Heart right ventricle (tissue), 16 donors: ENCODE measurements around the gene DBH. TPM values are rescaled to one million over a fixed set of nuclear protein-coding genes. Genes with fewer than 3 reads are reported as not detected.

ENCODE experiments used
- ATAC-seq, 8 donors: fragments of 200-7000 bp; cut with Tn5 transposase; one replicate each; pipeline ENCODE4 v1.9.1; 2020; ENCODE audit warnings: mild to moderate bottlenecking in 8 of 8, moderate library complexity in 8 of 8, moderate number of reproducible peaks in 1 of 8
- DNase-seq, 2 donors: peaks; one replicate each; pipeline ENCODE4 v3.0.0-alpha.2; 2020
- H3K27ac ChIP-seq, 10 donors: fragments of 200-600 bp; sonication (generic) in 2 of 10; one replicate each; pipeline versions ENCODE4 v1.5.0 to v1.8.0; 2020 to 2022; ENCODE audit warnings: mild to moderate bottlenecking in 3 of 10
- H3K27me3 ChIP-seq, 7 donors: fragments of 200-600 bp; one replicate each; pipeline ENCODE4 v1.8.0; 2021 to 2022; ENCODE audit warnings: mild to moderate bottlenecking in 2 of 7
- H3K36me3 ChIP-seq, 9 donors: fragments of 200-600 bp; sonication (generic) in 1 of 9; one replicate each; pipeline versions ENCODE4 v1.5.0 to v1.8.0; 2020 to 2022; ENCODE audit warnings: mild to moderate bottlenecking in 2 of 9
- H3K4me1 ChIP-seq, 9 donors: fragments of 200-600 bp; sonication (generic) in 1 of 9; one replicate each; pipeline versions ENCODE4 v1.5.0 to v1.8.0; 2020 to 2022; ENCODE audit warnings: mild to moderate bottlenecking in 4 of 9
- H3K4me3 ChIP-seq, 10 donors: fragments of 200-600 bp; sonication (generic) in 2 of 10; one replicate each; pipeline versions ENCODE4 v1.5.0 to v1.8.0; 2020 to 2022; ENCODE audit warnings: mild to moderate bottlenecking in 7 of 10, moderate library complexity in 2 of 10
- H3K9me3 ChIP-seq, 11 donors: fragments of 200-600 bp in 10 of 11; sonication (generic) in 2 of 11; one replicate each; pipeline versions ENCODE4 v1.5.0 to v1.8.0; 2013 to 2022; ENCODE audit warnings: mild to moderate bottlenecking in 2 of 11, control low read depth in 1 of 11, moderate library complexity in 1 of 11
- CTCF ChIP-seq, 9 donors: fragments of 200-600 bp; sonication (generic) in 2 of 9; IDR thresholded peaks; one replicate each; pipeline versions ENCODE4 v1.5.0 to v1.8.0; 2021 to 2022; ENCODE audit warnings: antibody characterized with exemption in 9 of 9, mild to moderate bottlenecking in 5 of 9, moderate library complexity in 1 of 9
- WGBS, 2 donors: extraction: QIAGEN DNeasy Blood & Tissue Kit; methylation state at CpG; one replicate each; pipeline ENCODE4 v1.1.7; 2013; ENCODE audit warnings: inconsistent platforms in 1 of 2; 5-methylcytosine and 5-hydroxymethylcytosine counted together
- intact Hi-C, 10 donors: fragments of 100-400 bp; cut with DNase I; formaldehyde crosslinking; loops; one replicate each; pipeline versions ENCODE4 v1.11.1 to v1.14.2; 2022
- polyA plus RNA-seq, 2 donors: library from polyadenylated mRNA; stranded (reverse); fragments of 200-250 nt; gene quantifications; one replicate each; pipeline ENCODE4 v1.2.3, GENCODE V29; 2013
- total RNA-seq, 10 donors: library from RNA; stranded (reverse); fragmentation: NEBNext Ultra II Directional in 3 of 10; extraction: Animal tissue kit (Norgen Biotek cat#: 25700) in 3 of 10; gene quantifications; one replicate each; pipeline versions ENCODE4 v1.2.1 to v1.2.4, GENCODE V29; 2021 to 2023
- donor health status: Arrhythmogenic right ventricular cardiomyopathy.
- donor health status: ischemic (EF 13 %, LVEDD 7.1; RV severe dilation, severe dysfunction).
- donor health status: healthy with polysubstance abuse.
- donor health status: DM: no; HTN: yes; CAD: no.
- donor health status: DM: no; HTN: no; CAD: no.
- donor health status: ischemic (EF 25% LVEDD 6.9; RV normal size, moderate dysfunction).
- donor health status: ischemic (EF 25% LVEDD 5.7; RV mildly dilated, moderate dysfunction).
- donor health status: healthy.
- donor health status: DM: yes; HTN: yes; CAD: no.
- donor health status: Ischemic cardiomyopathy.
- donor health status: ischemic (EF 35%, LVEDD 5.7; RV mildly dilated, moderate dysfunction).
- donor health status: nonischemic (EF 11% LVEDD 7.7; RV severe dilation, severe dysfunction).
- donor health status: DM: yes; HTN: yes; CAD: no.
- donor health status: PGD.
- donor health status: ischemic (EF 29% LVEDD 5.4; RV normal size, mild dysfunction).
- donor health status: nonischemic (EF 23%, LVEDD 6.1; RV moderate dilation, normal function).

DBH gene
- total and polyA plus RNA-seq, 12 donors, result 0.01 to 0.09 TPM; not detected in 10

- no peak for TF ChIP-seq CTCF (IDR thresholded peaks at IDR 0.05)
- Histone ChIP-seq H3K36me3 (no peaks in the 10 kb centered on the region), H3K27me3 (peaks cover 0 to 17% (median 4%) of the 10 kb centered on the region in 7 donors), H3K27ac (no peak overlapping the region), H3K4me3 (no peak overlapping the region), H3K9me3 (peaks cover 0 to 26% (median 18%) of the 10 kb centered on the region in 11 donors), H3K4me1 (no peaks in the 10 kb centered on the region)
- intact Hi-C loops, result no loop called here
- ATAC-seq, result no peak
- no peak for DNase-seq
- WGBS, 2 donors, result 77 to 79% methylated on average over 15 of the region's 15 CpGs
Measured at GRCh38 chr9:133593587-133594253, 42.4 kb upstream of the DBH start.

- Histone ChIP-seq H3K9me3 (peaks cover 0 to 31% (median 18%) of the 10 kb centered on the region in 11 donors), H3K4me1 (no peaks in the 10 kb centered on the region), H3K27me3 (peaks cover 0 to 16% (median 4%) of the 10 kb centered on the region in 7 donors), H3K4me3 (no peak overlapping the region), H3K36me3 (no peaks in the 10 kb centered on the region), H3K27ac (no peak overlapping the region)
- TF ChIP-seq CTCF (IDR thresholded peaks at IDR 0.05), result no peak
- DNase-seq (no peak), ATAC-seq (no peak)
- 91 to 93% methylated on average over 2 of the region's 2 CpGs for WGBS, 2 donors
- intact Hi-C loops, result no loop called here
Measured at GRCh38 chr9:133594310-133594709, 41.9 kb upstream of the DBH start.

- Histone ChIP-seq H3K4me3 (no peak overlapping the region), H3K9me3 (peaks cover 0 to 31% (median 18%) of the 10 kb centered on the region in 11 donors), H3K27ac (no peak overlapping the region), H3K27me3 (peaks cover 0 to 13% (median 0%) of the 10 kb centered on the region in 7 donors), H3K36me3 (no peaks in the 10 kb centered on the region), H3K4me1 (no peaks in the 10 kb centered on the region)
- no peak for TF ChIP-seq CTCF (IDR thresholded peaks at IDR 0.05)
- WGBS, 2 donors, result 81 to 89% methylated on average over 8 of the region's 8 CpGs
- DNase-seq, result no peak
- no peak for ATAC-seq
- intact Hi-C loops, result no loop called here
Measured at GRCh38 chr9:133595910-133596309, 40.3 kb upstream of the DBH start.

GRCh38 chr9:133597316-133597957 is 38.7 kb upstream of the DBH start:
- Histone ChIP-seq H3K4me3 (no peak overlapping the region), H3K36me3 (no peaks in the 10 kb centered on the region), H3K9me3 (peaks cover 0 to 31% (median 18%) of the 10 kb centered on the region in 11 donors), H3K27me3 (peaks cover 0 to 21% (median 8%) of the 10 kb centered on the region in 7 donors), H3K4me1 (no peaks in the 10 kb centered on the region), H3K27ac (no peak overlapping the region)
- TF ChIP-seq CTCF (IDR thresholded peaks at IDR 0.05), result no peak
- DNase-seq (no peak), ATAC-seq (no peak)
- intact Hi-C loops, result no loop called here
- 81 to 84% methylated on average over 7 of the region's 7 CpGs for WGBS, 2 donors
